Smooth muscle cell (in vitro differentiated cells): Measurements from ENCODE around the gene MYORG. TPM values are rescaled to one million over a fixed set of nuclear protein-coding genes. Genes with fewer than 3 reads are reported as not detected.

Experiments used
- DNase-seq: peaks from one replicate; lab custom pipeline; 2025; ENCODE audit not compliant: unreplicated experiment; lab: John Stamatoyannopoulos, UW
- H2AFZ ChIP-seq: fragments of 200-600 bp; sonication (generic); 2 replicates; pipeline ENCODE4 v1.6.0; 2016; ENCODE audit warnings: antibody characterized with exemption, low read depth, mild to moderate bottlenecking
- H3F3A ChIP-seq: fragments of 200-600 bp; sonication (generic); 2 replicates; pipeline ENCODE4 v1.6.0; 2017; ENCODE audit warnings: antibody characterized with exemption, low read depth
- H3K27ac ChIP-seq: fragments of 200-600 bp; sonication (generic); 2 replicates; pipeline ENCODE4 v1.5.1; 2016; ENCODE audit warnings: low read depth, mild to moderate bottlenecking
- H3K27me3 ChIP-seq: fragments of 200-600 bp; sonication (generic); 2 replicates; pipeline ENCODE4 v1.6.1; 2016; ENCODE audit warnings: low read depth, mild to moderate bottlenecking
- H3K36me3 ChIP-seq: fragments of 200-600 bp; sonication (generic); 2 replicates; pipeline ENCODE4 v1.5.1; 2016; ENCODE audit warnings: low read depth
- H3K4me1 ChIP-seq: fragments of 200-600 bp; sonication (generic); 2 replicates; pipeline ENCODE4 v1.5.1; 2016; ENCODE audit warnings: low read depth
- H3K4me2 ChIP-seq: fragments of 200-600 bp; sonication (generic); 2 replicates; pipeline ENCODE4 v1.6.0; 2016; ENCODE audit warnings: mild to moderate bottlenecking
- H3K4me3 ChIP-seq: fragments of 200-600 bp; sonication (generic); 2 replicates; pipeline ENCODE4 v1.5.1; 2016; ENCODE audit warnings: mild to moderate bottlenecking
- H3K79me2 ChIP-seq: fragments of 200-600 bp; sonication (generic); 2 replicates; pipeline ENCODE4 v1.6.0; 2016; ENCODE audit warnings: low read depth, mild to moderate bottlenecking
- H3K9ac ChIP-seq: fragments of 200-600 bp; sonication (generic); 2 replicates; pipeline ENCODE4 v1.6.0; 2016; ENCODE audit warnings: low read depth
- H3K9me3 ChIP-seq: fragments of 200-600 bp; sonication (generic); replicated peaks from 2 replicates; pipeline ENCODE4 v1.5.1; 2016; ENCODE audit warnings: low read depth
- H4K20me1 ChIP-seq: fragments of 200-600 bp; sonication (generic); 2 replicates; pipeline ENCODE4 v1.6.0; 2016; ENCODE audit warnings: low read depth
- WGBS: methylation state at CpG from one replicate; pipeline ENCODE4 v1.1.7; 2016; ENCODE audit warnings: low lambda C conversion rate; 5-methylcytosine and 5-hydroxymethylcytosine counted together
- polyA plus RNA-seq: library from polyadenylated mRNA; unstranded; fragments of >200 nt; fragmentation: Nextera tagmentation; extraction: Ambion mirVana; gene quantifications from 2 replicates; pipeline ENCODE4 v1.2.1, GENCODE V29; 2016
- total RNA-seq: library from RNA; depleted of rRNA; stranded (reverse); fragments of >200 nt; gene quantifications from 2 replicates; pipeline ENCODE4 v1.2.3, GENCODE V29; 2014
- TF ChIP-seq, protein P1 (sequence below): fragments of 200-600 bp; sonication (generic); IDR thresholded peaks from 2 replicates; pipeline ENCODE4 v1.5.1; 2017; ENCODE audit warnings: borderline replicate concordance, mild to moderate bottlenecking, antibody characterized with exemption; ENCODE audit not compliant: insufficient read depth, poor library complexity, severe bottlenecking

Gene MYORG
- total and polyA plus RNA-seq, 2 experiments from 2014 or later, result 4.2 to 5.2 TPM

- TF ChIP-seq, protein P1, sequence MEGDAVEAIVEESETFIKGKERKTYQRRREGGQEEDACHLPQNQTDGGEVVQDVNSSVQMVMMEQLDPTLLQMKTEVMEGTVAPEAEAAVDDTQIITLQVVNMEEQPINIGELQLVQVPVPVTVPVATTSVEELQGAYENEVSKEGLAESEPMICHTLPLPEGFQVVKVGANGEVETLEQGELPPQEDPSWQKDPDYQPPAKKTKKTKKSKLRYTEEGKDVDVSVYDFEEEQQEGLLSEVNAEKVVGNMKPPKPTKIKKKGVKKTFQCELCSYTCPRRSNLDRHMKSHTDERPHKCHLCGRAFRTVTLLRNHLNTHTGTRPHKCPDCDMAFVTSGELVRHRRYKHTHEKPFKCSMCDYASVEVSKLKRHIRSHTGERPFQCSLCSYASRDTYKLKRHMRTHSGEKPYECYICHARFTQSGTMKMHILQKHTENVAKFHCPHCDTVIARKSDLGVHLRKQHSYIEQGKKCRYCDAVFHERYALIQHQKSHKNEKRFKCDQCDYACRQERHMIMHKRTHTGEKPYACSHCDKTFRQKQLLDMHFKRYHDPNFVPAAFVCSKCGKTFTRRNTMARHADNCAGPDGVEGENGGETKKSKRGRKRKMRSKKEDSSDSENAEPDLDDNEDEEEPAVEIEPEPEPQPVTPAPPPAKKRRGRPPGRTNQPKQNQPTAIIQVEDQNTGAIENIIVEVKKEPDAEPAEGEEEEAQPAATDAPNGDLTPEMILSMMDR, result no peak
- Histone ChIP-seq H3K9ac (no peak overlapping the region), H3K4me1 (no peaks in the 10 kb centered on the region), H3K27me3 (no peaks in the 10 kb centered on the region), H3K27ac (no peak overlapping the region), H3K36me3 (no peaks in the 10 kb centered on the region), H4K20me1 (peaks cover 71% of the 10 kb centered on the region), H3K4me2 (no peak overlapping the region), H3K4me3 (no peak overlapping the region), H3F3A (no peaks in the 10 kb centered on the region), H3K79me2 (no peaks in the 10 kb centered on the region), H3K9me3 (no peaks in the 10 kb centered on the region), H2AFZ (no peak overlapping the region)
- no peak for DNase-seq
- WGBS, result 92% methylated on average over 22 of the region's 40 CpGs
These were observed 24.2 kb upstream of the MYORG start for GRCh38 chr9:34400686-34401602.

DNA sequence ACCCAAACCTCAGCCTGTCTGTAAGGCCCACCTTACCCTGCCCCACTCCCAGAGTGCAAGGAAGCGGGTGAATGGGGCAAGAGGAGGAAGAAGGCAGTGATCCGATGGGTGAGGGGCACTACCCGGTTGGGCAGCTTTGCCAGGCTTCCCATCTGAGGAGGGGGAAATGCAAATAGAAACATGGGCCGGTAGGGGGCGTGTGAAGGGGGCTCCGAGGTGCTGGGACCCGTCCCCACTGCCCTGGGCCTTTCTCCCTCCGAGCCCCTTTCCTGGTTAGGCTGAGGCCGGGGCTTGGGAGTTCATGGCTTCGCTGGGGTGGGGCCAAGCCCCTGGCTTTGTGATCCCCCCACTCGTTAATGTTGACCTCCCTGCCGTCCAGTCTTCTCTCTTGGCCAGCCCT is 23.6 kb upstream of the MYORG start:
- no peak for DNase-seq
- peaks cover 69% of the 10 kb centered on the region for H4K20me1 ChIP-seq
- no peak overlapping the region for H2AFZ ChIP-seq
- H3K4me2 ChIP-seq, result no peak overlapping the region
- no peaks in the 10 kb centered on the region for H3K36me3 ChIP-seq
- no peaks in the 10 kb centered on the region for H3K79me2 ChIP-seq
- 81% methylated on average over 12 of the region's 12 CpGs for WGBS
- no peak overlapping the region for H3K9ac ChIP-seq
- H3K9me3 ChIP-seq, result no peaks in the 10 kb centered on the region
- no peaks in the 10 kb centered on the region for H3K27me3 ChIP-seq
- H3K4me1 ChIP-seq, result no peaks in the 10 kb centered on the region
- TF ChIP-seq, protein P1, result no peak
- H3K27ac ChIP-seq, result no peak overlapping the region
- no peaks in the 10 kb centered on the region for H3F3A ChIP-seq
- H3K4me3 ChIP-seq, result no peak overlapping the region

DNA sequence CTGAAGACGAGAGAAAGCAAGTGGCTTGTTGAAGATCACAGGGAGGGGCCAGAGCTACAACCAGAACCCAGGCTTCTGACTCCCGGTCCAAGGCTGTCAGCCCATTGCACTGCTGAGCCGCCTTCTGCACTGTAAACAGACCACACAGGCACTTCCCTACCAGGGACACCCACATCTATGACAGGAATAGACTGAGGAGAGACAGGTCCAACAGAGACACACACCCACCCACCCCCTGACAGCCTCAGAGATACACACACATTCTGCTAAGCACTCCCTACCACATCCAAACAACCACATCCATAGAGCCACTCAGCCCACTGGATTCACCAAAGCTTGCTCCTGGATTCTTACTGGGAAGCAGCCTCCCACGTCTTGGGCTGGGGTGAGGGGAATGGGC is 23.0 kb upstream of the MYORG start:
- H3K27me3 ChIP-seq, result no peaks in the 10 kb centered on the region
- peaks cover 66% of the 10 kb centered on the region for H4K20me1 ChIP-seq
- H3K9me3 ChIP-seq, result no peaks in the 10 kb centered on the region
- no peaks in the 10 kb centered on the region for H3K79me2 ChIP-seq
- TF ChIP-seq, protein P1, result no peak
- H3K27ac ChIP-seq, result no peak overlapping the region
- DNase-seq, result no peak
- no peak overlapping the region for H3K9ac ChIP-seq
- H2AFZ ChIP-seq, result no peak overlapping the region
- H3K4me1 ChIP-seq, result no peaks in the 10 kb centered on the region
- H3K36me3 ChIP-seq, result no peaks in the 10 kb centered on the region
- H3F3A ChIP-seq, result no peaks in the 10 kb centered on the region
- WGBS, result 75% methylated on average over 4 of the region's 4 CpGs
- no peak overlapping the region for H3K4me3 ChIP-seq
- no peak overlapping the region for H3K4me2 ChIP-seq
